HG03342 (cell line): ENCODE data around the gene MMS19.
"Not testable (repeated sequence)": the region's sequence is repeated elsewhere in the genome, so short reads cannot be mapped to it uniquely, and the experiment has no call there.

Source experiments
- ATAC-seq: cut with Tn5 transposase; IDR thresholded peaks from one replicate; pipeline ENCODE4 v1.9.1; 2021; ENCODE audit warnings: mild to moderate bottlenecking, moderate library complexity; ENCODE audit not compliant: unreplicated experiment

Gene MMS19

GRCh38 chr10:97434055-97434454 is 64.2 kb downstream of the MMS19 start:
- no peak for ATAC-seq

GRCh38 chr10:97428572-97428981 is 69.6 kb downstream of the MMS19 start:
- ATAC-seq: no peak

- ATAC-seq: no peak
These were observed 70.5 kb downstream of the MMS19 start for GRCh38 chr10:97427571-97428179.

DNA sequence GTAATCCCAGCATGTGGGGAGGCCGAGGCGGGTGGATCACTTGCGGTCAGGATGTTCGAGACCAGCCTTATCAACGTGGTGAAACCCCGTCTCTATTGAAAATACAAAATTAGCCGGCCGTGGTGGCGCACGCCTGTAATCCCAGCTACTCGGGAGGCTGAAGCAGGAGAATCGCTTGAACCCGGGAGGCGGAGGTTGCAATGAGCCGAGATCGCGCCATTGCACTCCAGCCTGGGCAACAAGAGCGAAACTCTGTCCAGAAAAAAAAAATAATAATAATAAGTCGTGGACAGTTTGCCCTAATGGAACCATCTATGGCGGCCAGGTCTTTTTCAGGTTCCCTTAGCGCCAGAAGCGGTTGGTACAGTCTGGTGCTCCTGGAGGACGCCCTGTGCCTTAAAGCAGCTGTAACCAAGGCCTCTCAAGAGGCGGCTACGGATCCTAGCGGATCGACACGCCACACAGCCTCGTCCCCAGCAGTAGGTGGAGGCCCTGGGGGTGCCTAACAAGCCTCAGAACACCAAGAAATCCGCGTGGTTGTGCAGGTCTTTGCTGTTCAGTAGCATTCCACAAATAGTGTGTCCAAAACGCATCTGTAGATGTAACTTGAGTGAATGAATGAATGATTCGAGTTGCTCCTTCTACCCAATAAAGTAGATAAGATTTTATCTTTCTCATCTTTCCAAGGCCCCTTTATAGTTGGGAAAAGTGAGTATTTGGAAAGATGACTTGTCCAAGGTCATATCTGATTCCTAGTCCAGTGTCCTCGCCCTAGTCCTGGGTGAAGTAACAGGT is 71.2 kb downstream of the MMS19 start:
- ATAC-seq: no peak

DNA sequence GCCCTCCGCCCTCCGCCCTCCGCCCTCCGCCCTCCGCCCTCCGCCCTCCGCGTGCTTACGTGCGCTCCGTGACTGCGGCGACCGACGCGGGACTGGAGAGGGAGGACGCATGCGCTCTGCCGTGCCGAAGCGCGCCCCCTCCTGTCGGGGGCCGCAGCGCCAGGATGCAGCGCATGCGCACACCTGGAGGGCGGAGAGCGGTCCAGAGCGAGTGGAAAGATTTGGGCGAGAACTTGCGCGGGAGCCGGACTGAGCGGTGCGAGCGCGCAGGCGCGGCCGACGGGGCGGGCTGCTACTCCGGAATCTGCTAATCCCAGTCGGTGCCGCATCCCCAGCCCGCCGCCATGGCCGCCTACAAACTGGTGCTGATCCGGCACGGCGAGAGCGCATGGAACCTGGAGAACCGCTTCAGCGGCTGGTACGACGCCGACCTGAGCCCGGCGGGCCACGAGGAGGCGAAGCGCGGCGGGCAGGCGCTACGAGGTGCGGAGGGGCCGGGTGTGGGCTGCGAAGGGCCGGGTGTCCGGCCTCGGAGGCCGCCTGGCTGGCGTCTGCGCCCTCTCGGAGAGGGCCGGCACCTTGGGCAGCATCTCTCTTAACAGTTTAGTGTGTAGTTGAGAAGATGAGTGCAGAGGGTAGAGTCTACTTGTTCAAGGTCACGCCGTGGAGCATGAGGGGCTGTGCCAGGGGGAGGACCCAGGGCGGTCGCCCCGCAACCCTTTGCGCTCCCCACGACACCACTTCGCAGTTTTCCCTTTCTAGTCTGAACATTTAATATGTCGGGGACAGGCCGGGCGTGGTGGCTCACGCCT is 72.1 kb downstream of the MMS19 start, which contains the start of gene PGAM1:
TSS of gene PGAM1 (plus strand) at position 228 of the 812 bp plus-strand sequence. CDS start at position 345, 117 bp downstream.
- ATAC-seq: peak; percentile 78

DNA sequence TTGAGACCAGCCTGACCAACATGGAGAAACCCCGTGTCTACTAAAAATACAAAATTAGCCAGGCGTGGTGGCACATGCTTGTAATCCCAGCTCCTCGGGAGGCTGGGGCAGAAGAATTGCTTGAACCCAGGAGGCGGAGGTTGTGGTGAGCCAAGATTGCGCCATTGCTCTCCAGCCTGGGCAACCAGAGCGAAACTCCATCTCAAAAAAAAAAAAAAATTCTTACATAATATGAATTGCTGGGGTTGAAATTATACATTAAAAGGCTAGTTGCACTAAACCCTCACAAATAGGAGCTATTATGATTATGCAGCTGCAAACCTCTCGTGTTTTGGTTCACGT is 74.5 kb downstream of the MMS19 start:
- not testable (repeated sequence) for ATAC-seq

DNA sequence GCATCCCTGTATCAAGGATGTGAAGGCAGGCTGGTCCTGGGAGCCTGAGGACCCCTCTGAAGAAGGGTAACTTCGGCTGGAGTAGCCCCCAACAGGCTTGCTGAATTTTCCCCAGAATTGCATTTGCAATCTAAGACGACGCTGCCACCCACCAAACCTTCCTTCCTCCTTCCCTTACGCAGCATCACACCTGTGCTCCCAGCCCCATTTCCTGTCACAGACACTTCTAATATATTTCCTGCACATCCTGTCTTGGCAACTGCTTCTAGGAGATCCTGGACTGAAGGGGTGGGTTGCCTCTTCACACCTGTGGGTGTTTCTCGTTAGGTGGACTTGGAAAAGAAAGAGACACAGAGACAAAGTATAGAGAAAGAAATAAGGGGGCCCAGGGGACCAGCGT is 81.7 kb downstream of the MMS19 start:
- ATAC-seq: no peak

GRCh38 chr10:97412891-97413304 is 85.3 kb downstream of the MMS19 start:
- no peak for ATAC-seq

- ATAC-seq: no peak
These were observed 86.8 kb downstream of the MMS19 start for GRCh38 chr10:97411406-97411805.

GRCh38 chr10:97408496-97408992 is 89.7 kb downstream of the MMS19 start:
- no peak for ATAC-seq
